ENCODE data around the gene LOXL4.

GRCh38 chr10:98309366-98310355, 41.7 kb upstream of the LOXL4 start:
- TF ChIP-seq CTCF (IDR thresholded peaks at IDR 0.05; ENCODE audit: poor library complexity), result peak; percentile 90
- no peak for TF ChIP-seq EZH2phosphoT487 (IDR thresholded peaks at IDR 0.05; ENCODE audit: low read depth, severe bottlenecking, unreplicated experiment)
- no peak for TF ChIP-seq EZH2 (IDR thresholded peaks at IDR 0.05; ENCODE audit: borderline replicate concordance)

All from hepatocyte (in vitro differentiated cells).